ENCODE data around the gene SLC41A3. TPM values are rescaled to one million over a fixed set of nuclear protein-coding genes. Genes with fewer than 3 reads are reported as not detected.
A peak's percentile ranks its signal among the peaks of the same experiment; 100 is the strongest.

The SLC41A3 gene
- total RNA-seq, 1 donor from 2014 or later, result 38.6 TPM

- H3K9me3 Mint-ChIP-seq (ENCODE audit: unreplicated experiment), result no peaks in the 10 kb centered on the region
- peaks cover 5% of the 10 kb centered on the region for H3K4me1 Mint-ChIP-seq (ENCODE audit: low read depth, unreplicated experiment)
- no peak overlapping the region for H3K4me3 Mint-ChIP-seq (ENCODE audit: unreplicated experiment)
- no peaks in the 10 kb centered on the region for H3K27me3 Mint-ChIP-seq (ENCODE audit: unreplicated experiment)
- no peak for TF ChIP-seq CTCF (IDR thresholded peaks at IDR 0.05; ENCODE audit: partially characterized antibody, unreplicated experiment)
- H3K36me3 Mint-ChIP-seq (ENCODE audit: unreplicated experiment), result peaks cover 10% of the 10 kb centered on the region
- H3K27ac Mint-ChIP-seq (ENCODE audit: unreplicated experiment), result no peak overlapping the region
- DNase-seq, result no peak
Observed at GRCh38 chr3:126116526-126116925, 32.6 kb upstream of the SLC41A3 start.

GRCh38 chr3:126114443-126115386 is 30.8 kb upstream of the SLC41A3 start:
- no peak overlapping the region for H3K27ac Mint-ChIP-seq (ENCODE audit: unreplicated experiment)
- DNase-seq, result no peak
- peaks cover 9% of the 10 kb centered on the region for H3K36me3 Mint-ChIP-seq (ENCODE audit: unreplicated experiment)
- peaks cover 6% of the 10 kb centered on the region for H3K4me1 Mint-ChIP-seq (ENCODE audit: low read depth, unreplicated experiment)
- H3K9me3 Mint-ChIP-seq (ENCODE audit: unreplicated experiment), result peaks cover 5% of the 10 kb centered on the region
- peaks cover 2% of the 10 kb centered on the region for H3K27me3 Mint-ChIP-seq (ENCODE audit: unreplicated experiment)
- H3K4me3 Mint-ChIP-seq (ENCODE audit: unreplicated experiment), result no peak overlapping the region
- TF ChIP-seq CTCF (IDR thresholded peaks at IDR 0.05; ENCODE audit: partially characterized antibody, unreplicated experiment), result no peak

- Mint-ChIP-seq H3K4me1 (ENCODE audit: low read depth, unreplicated experiment) (peaks cover 2% of the 10 kb centered on the region), H3K27me3 (ENCODE audit: unreplicated experiment) (peaks cover 2% of the 10 kb centered on the region), H3K27ac (ENCODE audit: unreplicated experiment) (no peak overlapping the region), H3K9me3 (ENCODE audit: unreplicated experiment) (peaks cover 5% of the 10 kb centered on the region), H3K36me3 (ENCODE audit: unreplicated experiment) (peaks cover under 1% of the 10 kb centered on the region), H3K4me3 (ENCODE audit: unreplicated experiment) (no peak overlapping the region)
- TF ChIP-seq CTCF (IDR thresholded peaks at IDR 0.05; ENCODE audit: partially characterized antibody, unreplicated experiment), result peak; percentile 56
- peak; percentile 52 for DNase-seq
Observed at GRCh38 chr3:126113733-126114442, 30.0 kb upstream of the SLC41A3 start.

DNA sequence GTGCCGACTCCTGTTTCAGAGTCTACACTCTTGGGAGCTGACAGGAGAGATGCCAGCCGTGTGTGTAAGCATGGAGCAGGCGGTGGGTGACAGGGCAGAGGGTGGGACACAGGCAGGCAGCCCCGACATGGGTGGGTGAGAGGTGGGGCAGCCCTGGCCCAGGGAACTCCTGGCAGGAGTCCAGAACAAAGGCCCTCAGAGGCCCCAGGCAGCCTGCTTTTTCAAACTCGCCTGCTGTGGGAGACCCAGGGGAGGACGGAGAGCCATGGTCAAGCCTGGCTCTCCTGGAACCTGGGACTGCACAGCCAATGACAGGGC is 29.3 kb upstream of the SLC41A3 start:
- no peak for DNase-seq
- Mint-ChIP-seq H3K27ac (ENCODE audit: unreplicated experiment) (no peak overlapping the region), H3K9me3 (ENCODE audit: unreplicated experiment) (peaks cover 5% of the 10 kb centered on the region), H3K36me3 (ENCODE audit: unreplicated experiment) (no peaks in the 10 kb centered on the region), H3K4me1 (ENCODE audit: low read depth, unreplicated experiment) (peaks cover 2% of the 10 kb centered on the region), H3K27me3 (ENCODE audit: unreplicated experiment) (peaks cover 2% of the 10 kb centered on the region), H3K4me3 (ENCODE audit: unreplicated experiment) (no peak overlapping the region)
- no peak for TF ChIP-seq CTCF (IDR thresholded peaks at IDR 0.05; ENCODE audit: partially characterized antibody, unreplicated experiment)

Measured in glutamatergic neuron (in vitro differentiated cells).